Dendritic cell treated with granulocyte-macrophage colony-stimulating factor and Interleukin-4, amounts not matched to agents 40 ng/mL and 50 ng/mL, for 4 days (primary cell): ENCODE data around the gene ADGRF4.
"Not testable (repeated sequence)": the region's sequence is repeated elsewhere in the genome, so short reads cannot be mapped to it uniquely, and the experiment has no call there.

Experiments used
- H3K27ac Mint-ChIP-seq: one replicate; pipeline ENCODE4 v1.8.0; 2022; ENCODE audit warnings: mild to moderate bottlenecking, mixed read lengths
- H3K27me3 Mint-ChIP-seq: one replicate; pipeline ENCODE4 v1.8.0; 2022; ENCODE audit warnings: mild to moderate bottlenecking, mixed read lengths
- H3K36me3 Mint-ChIP-seq: one replicate; pipeline ENCODE4 v1.8.0; 2022; ENCODE audit warnings: low read depth, mixed read lengths
- H3K4me1 Mint-ChIP-seq: one replicate; pipeline ENCODE4 v1.8.0; 2022; ENCODE audit warnings: low read depth, mixed read lengths
- H3K4me3 Mint-ChIP-seq: one replicate; pipeline ENCODE4 v1.8.0; 2022; ENCODE audit warnings: mild to moderate bottlenecking, moderate library complexity, mixed read lengths
- H3K9me3 Mint-ChIP-seq: one replicate; pipeline ENCODE4 v1.8.0; 2022; ENCODE audit warnings: mixed read lengths
- intact Hi-C: fragments of 100-400 bp; cut with micrococcal nuclease; formaldehyde crosslinking; loops from one replicate; pipeline ENCODE4 v1.15.0; 2022

Gene ADGRF4

GRCh38 chr6:47734831-47735481, 36.6 kb downstream of the ADGRF4 start:
- Mint-ChIP-seq H3K9me3 (no peaks in the 10 kb centered on the region), H3K4me3 (no peak overlapping the region), H3K27ac (no peak overlapping the region), H3K36me3 (no peaks in the 10 kb centered on the region), H3K4me1 (no peaks in the 10 kb centered on the region), H3K27me3 (peaks cover 5% of the 10 kb centered on the region)
- intact Hi-C loops = loop anchor here (5.0 kb wide), 1 partner anchor 103 kb away; no protein-coding TSS in a partner anchor

DNA sequence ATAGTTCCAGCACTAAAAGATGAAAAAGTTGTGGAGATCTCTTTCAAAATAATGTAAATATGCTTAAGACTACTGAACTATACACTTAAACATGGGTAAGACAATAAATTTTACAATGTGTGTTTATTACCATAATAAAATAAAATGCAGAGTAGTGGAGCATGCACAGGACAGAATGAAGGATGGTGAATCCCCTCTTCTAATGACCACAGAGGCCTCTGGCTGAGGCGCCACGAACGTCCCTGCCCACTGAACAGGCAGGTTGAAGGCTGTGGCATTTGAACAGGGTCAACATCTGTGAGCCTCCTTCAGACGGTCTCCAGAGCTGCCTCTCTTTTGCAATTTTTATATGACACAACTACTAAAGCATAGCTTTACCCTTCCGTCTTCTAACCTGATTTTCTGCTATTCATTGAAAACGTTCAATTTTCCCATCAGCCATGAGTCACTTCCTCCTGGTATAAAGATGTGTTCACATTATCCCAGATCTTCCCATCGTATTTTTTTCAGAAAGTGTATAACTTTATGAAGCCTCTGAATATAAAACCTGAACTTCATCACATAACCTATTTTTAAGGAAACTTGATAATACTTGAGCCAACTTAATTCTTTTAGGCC, 37.8 kb downstream of the ADGRF4 start:
- Mint-ChIP-seq H3K27ac (no peak overlapping the region), H3K36me3 (no peaks in the 10 kb centered on the region), H3K9me3 (no peaks in the 10 kb centered on the region), H3K27me3 (peaks cover 3% of the 10 kb centered on the region), H3K4me3 (no peak overlapping the region), H3K4me1 (no peaks in the 10 kb centered on the region)
- intact Hi-C loops = no loop called here

GRCh38 chr6:47737406-47737805, 39.0 kb downstream of the ADGRF4 start:
- Mint-ChIP-seq H3K27me3 (peaks cover 3% of the 10 kb centered on the region), H3K27ac (no peak overlapping the region), H3K4me1 (no peaks in the 10 kb centered on the region), H3K9me3 (no peaks in the 10 kb centered on the region), H3K4me3 (no peak overlapping the region), H3K36me3 (no peaks in the 10 kb centered on the region)
- intact Hi-C loops = no loop called here

DNA sequence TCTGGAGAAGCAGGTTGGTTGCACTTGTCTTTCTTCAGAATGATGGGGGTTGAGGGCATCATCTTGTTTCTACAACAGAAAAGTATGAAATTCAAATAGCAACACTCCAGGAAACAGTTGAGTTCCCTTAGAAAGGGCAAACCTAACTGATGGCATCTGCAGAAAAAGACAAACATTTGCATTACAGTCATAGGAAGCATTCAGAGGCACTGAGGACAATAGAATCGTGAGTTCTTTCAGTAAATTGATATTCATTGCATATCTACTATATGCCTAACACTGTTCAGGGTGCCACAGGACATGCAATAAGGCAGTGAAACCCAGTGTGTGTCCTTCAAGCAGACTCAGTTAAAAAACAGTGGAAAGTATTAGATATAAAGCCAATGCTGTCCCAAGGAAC, 42.3 kb downstream of the ADGRF4 start:
- intact Hi-C loops = no loop called here
- no peaks in the 10 kb centered on the region for H3K9me3 Mint-ChIP-seq
- H3K4me1 Mint-ChIP-seq = no peaks in the 10 kb centered on the region
- no peaks in the 10 kb centered on the region for H3K27me3 Mint-ChIP-seq
- H3K36me3 Mint-ChIP-seq = no peaks in the 10 kb centered on the region
- H3K4me3 Mint-ChIP-seq = no peak overlapping the region
- no peak overlapping the region for H3K27ac Mint-ChIP-seq

- Mint-ChIP-seq H3K4me3 (no peak overlapping the region), H3K9me3 (no peaks in the 10 kb centered on the region), H3K4me1 (no peaks in the 10 kb centered on the region), H3K27ac (no peak overlapping the region), H3K36me3 (no peaks in the 10 kb centered on the region), H3K27me3 (no peaks in the 10 kb centered on the region)
- intact Hi-C loops = no loop called here
Measured at GRCh38 chr6:47741807-47742206, 43.4 kb downstream of the ADGRF4 start.

GRCh38 chr6:47743744-47744143, 45.4 kb downstream of the ADGRF4 start:
- Mint-ChIP-seq H3K9me3 (no peaks in the 10 kb centered on the region), H3K4me3 (no peak overlapping the region), H3K27ac (no peak overlapping the region), H3K36me3 (no peaks in the 10 kb centered on the region), H3K27me3 (no peaks in the 10 kb centered on the region), H3K4me1 (no peaks in the 10 kb centered on the region)
- intact Hi-C loops = no loop called here

- H3K27me3 Mint-ChIP-seq, H3K4me1 Mint-ChIP-seq, H3K9me3 Mint-ChIP-seq, H3K36me3 Mint-ChIP-seq, H3K4me3 Mint-ChIP-seq, H3K27ac Mint-ChIP-seq, intact Hi-C loops: not testable (repeated sequence)
Measured at GRCh38 chr6:47745269-47745668, 46.9 kb downstream of the ADGRF4 start.

- Mint-ChIP-seq H3K4me1 (no peaks in the 10 kb centered on the region), H3K27ac (no peak overlapping the region), H3K9me3 (no peaks in the 10 kb centered on the region), H3K4me3 (no peak overlapping the region), H3K36me3 (no peaks in the 10 kb centered on the region), H3K27me3 (no peaks in the 10 kb centered on the region)
- intact Hi-C loops = no loop called here
Measured at GRCh38 chr6:47749757-47750156, 51.4 kb downstream of the ADGRF4 start.

DNA sequence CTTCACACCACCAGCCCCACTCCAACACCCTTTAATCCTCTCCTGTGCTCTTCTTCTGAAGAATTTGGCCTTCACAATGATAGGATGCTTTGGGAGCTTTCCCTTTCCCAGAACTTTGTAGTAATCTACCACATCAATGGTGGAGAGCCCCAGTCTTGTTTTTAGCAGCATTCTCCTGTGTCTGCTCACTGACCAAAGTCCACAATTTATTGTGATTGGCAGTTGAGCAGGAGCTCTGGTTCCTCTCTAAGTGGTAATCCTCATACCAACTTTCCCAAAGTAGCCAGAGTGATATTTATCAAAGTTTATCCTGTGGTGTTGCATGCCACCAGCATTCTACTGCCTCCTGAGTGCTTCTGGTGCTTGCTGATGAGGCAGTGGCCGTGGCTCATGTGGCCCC, 54.4 kb downstream of the ADGRF4 start:
- H3K4me1 Mint-ChIP-seq = no peaks in the 10 kb centered on the region
- no peaks in the 10 kb centered on the region for H3K36me3 Mint-ChIP-seq
- H3K9me3 Mint-ChIP-seq = no peaks in the 10 kb centered on the region
- no peak overlapping the region for H3K27ac Mint-ChIP-seq
- no peaks in the 10 kb centered on the region for H3K27me3 Mint-ChIP-seq
- H3K4me3 Mint-ChIP-seq = no peak overlapping the region
- intact Hi-C loops = no loop called here

DNA sequence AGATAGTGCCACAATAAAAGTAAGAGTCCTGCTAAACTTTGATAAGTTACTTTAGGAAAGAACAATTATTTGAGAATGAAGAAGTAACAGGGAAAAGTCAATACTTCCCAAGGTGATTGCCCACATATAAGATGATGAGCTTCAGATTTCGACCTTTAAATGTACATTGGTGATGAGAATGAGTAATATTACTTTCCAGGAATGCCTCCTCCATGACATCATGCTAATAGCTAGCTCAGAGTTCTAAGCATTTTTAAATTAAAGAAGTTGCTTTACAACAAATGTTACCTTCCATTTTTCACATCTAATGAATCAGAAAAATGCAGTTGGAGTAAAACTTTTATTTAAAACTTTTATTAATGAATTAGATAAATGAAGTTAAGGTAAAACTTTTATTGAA, 61.0 kb downstream of the ADGRF4 start:
- intact Hi-C loops = no loop called here
- no peaks in the 10 kb centered on the region for H3K36me3 Mint-ChIP-seq
- H3K4me3 Mint-ChIP-seq = no peak overlapping the region
- no peak overlapping the region for H3K27ac Mint-ChIP-seq
- no peaks in the 10 kb centered on the region for H3K4me1 Mint-ChIP-seq
- no peaks in the 10 kb centered on the region for H3K27me3 Mint-ChIP-seq
- no peaks in the 10 kb centered on the region for H3K9me3 Mint-ChIP-seq

DNA sequence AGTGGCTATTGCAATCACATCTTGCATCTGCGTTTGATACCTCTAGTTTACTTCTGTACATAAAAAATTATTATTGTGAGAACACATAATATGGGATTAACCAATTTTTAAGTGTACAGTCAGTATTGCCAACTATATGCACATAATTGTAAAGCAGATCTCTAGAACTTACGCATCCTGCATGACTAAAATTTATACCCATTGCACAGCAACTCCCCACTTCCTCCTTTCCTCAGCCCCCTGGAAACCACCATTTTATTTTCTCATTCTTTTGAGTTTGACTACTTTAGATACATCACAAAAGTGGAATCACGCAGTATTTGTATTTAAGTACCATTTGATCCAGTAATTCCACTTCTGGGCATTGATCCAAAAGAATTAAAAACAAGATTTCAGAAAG, 64.1 kb downstream of the ADGRF4 start:
- H3K9me3 Mint-ChIP-seq = no peaks in the 10 kb centered on the region
- no peaks in the 10 kb centered on the region for H3K36me3 Mint-ChIP-seq
- intact Hi-C loops = no loop called here

DNA sequence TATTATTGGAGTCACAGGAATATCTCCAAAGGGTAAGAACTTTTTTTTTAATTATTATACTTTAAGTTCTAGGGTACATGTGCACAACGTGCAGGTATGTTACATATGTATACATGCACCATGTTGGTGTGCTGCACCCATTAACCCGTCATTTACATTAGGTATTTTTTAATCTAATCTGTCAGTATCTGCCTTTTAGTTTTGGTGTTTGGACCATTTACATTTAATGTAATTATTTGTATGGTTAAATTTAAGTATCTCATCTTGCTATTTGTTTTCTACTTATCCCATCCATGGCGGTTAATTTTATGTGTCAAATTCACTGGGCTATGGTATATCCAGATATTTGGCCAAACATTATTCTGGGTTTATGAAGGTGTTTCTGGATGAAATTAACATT, 68.1 kb downstream of the ADGRF4 start:
- Mint-ChIP-seq H3K4me3 (no peak overlapping the region), H3K4me1 (no peaks in the 10 kb centered on the region), H3K36me3 (no peaks in the 10 kb centered on the region), H3K27ac (no peak overlapping the region), H3K9me3 (no peaks in the 10 kb centered on the region), H3K27me3 (no peaks in the 10 kb centered on the region)
- intact Hi-C loops = no loop called here

More for the DNA sequence above, 64.1 kb downstream of the ADGRF4 start:
- no peaks in the 10 kb centered on the region for H3K4me1 Mint-ChIP-seq
- H3K27me3 Mint-ChIP-seq = no peaks in the 10 kb centered on the region
- H3K4me3 Mint-ChIP-seq = no peak overlapping the region
- H3K27ac Mint-ChIP-seq = no peak overlapping the region

DNA sequence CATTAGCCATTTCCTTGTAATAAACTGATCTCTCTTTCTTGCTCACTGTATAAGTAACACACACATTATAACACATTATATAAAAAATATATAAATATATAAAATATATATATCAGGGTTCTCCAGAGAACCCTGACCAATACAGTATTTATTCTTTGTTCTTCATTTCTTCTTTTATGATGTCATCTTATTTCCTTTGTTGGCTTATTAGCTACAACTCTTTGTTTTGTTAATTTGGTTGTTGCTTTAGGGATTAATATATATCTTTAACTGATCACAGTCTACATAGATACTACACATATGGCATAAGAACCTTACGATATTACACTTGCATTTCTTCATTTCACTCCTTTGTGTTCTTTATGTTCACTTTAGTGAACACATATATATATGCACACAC, 68.7 kb downstream of the ADGRF4 start:
- no peaks in the 10 kb centered on the region for H3K36me3 Mint-ChIP-seq
- H3K27me3 Mint-ChIP-seq = no peaks in the 10 kb centered on the region
- intact Hi-C loops = no loop called here
- H3K9me3 Mint-ChIP-seq = no peaks in the 10 kb centered on the region
- no peak overlapping the region for H3K27ac Mint-ChIP-seq
- H3K4me1 Mint-ChIP-seq = no peaks in the 10 kb centered on the region
- no peak overlapping the region for H3K4me3 Mint-ChIP-seq

GRCh38 chr6:47769982-47770381, 71.6 kb downstream of the ADGRF4 start:
- Mint-ChIP-seq H3K27ac (no peak overlapping the region), H3K4me3 (no peak overlapping the region), H3K27me3 (no peaks in the 10 kb centered on the region), H3K36me3 (no peaks in the 10 kb centered on the region), H3K4me1 (no peaks in the 10 kb centered on the region), H3K9me3 (no peaks in the 10 kb centered on the region)
- intact Hi-C loops = no loop called here
